Activated CD4-positive, alpha-beta T cell treated with anti-CD3 and anti-CD28 coated beads for 48 hours (primary cell): Measurements from ENCODE around the gene MEF2B.
"Not testable (repeated sequence)": the region's sequence is repeated elsewhere in the genome, so short reads cannot be mapped to it uniquely, and the experiment has no call there.

ENCODE experiments used
- DNase-seq: peaks from one replicate; pipeline ENCODE4 v3.0.0-alpha.2; 2020

MEF2B gene

GRCh38 chr19:19121371-19121770 lies 48.7 kb downstream of the MEF2B start:
- DNase-seq = no peak

GRCh38 chr19:19120308-19121231 lies 49.5 kb downstream of the MEF2B start:
- DNase-seq = peak; percentile 67

- DNase-seq = no peak
These were observed 50.5 kb downstream of the MEF2B start for GRCh38 chr19:19119325-19120237.

- peak; percentile 70 for DNase-seq
These were observed 54.1 kb downstream of the MEF2B start for GRCh38 chr19:19115954-19116353.

- DNase-seq = no peak
These were observed 56.9 kb downstream of the MEF2B start for GRCh38 chr19:19113040-19113626.

- DNase-seq = no peak
These were observed 58.0 kb downstream of the MEF2B start for GRCh38 chr19:19111967-19112580.

GRCh38 chr19:19111136-19111835 lies 58.8 kb downstream of the MEF2B start:
- no peak for DNase-seq

GRCh38 chr19:19110410-19111135 lies 59.5 kb downstream of the MEF2B start:
- peak; percentile 35 for DNase-seq

GRCh38 chr19:19109601-19110000 lies 60.5 kb downstream of the MEF2B start:
- DNase-seq = no peak

- no peak for DNase-seq
These were observed 62.4 kb downstream of the MEF2B start for GRCh38 chr19:19107654-19108053.

- not testable (repeated sequence) for DNase-seq
These were observed 63.1 kb downstream of the MEF2B start for GRCh38 chr19:19106938-19107337.

- no peak for DNase-seq
These were observed 64.0 kb downstream of the MEF2B start for GRCh38 chr19:19106056-19106551.

GRCh38 chr19:19105365-19106055 lies 64.6 kb downstream of the MEF2B start:
- DNase-seq = peak; percentile 17

- DNase-seq = no peak
These were observed 66.9 kb downstream of the MEF2B start for GRCh38 chr19:19103167-19103566.

- DNase-seq = not testable (repeated sequence)
These were observed 67.5 kb downstream of the MEF2B start for GRCh38 chr19:19102566-19102965.

- no peak for DNase-seq
These were observed 68.5 kb downstream of the MEF2B start for GRCh38 chr19:19101540-19101939.

GRCh38 chr19:19098703-19099632 lies 71.1 kb downstream of the MEF2B start:
- no peak for DNase-seq

GRCh38 chr19:19098084-19098702 lies 71.9 kb downstream of the MEF2B start:
- DNase-seq = no peak
